ENCODE results near the gene SETD6. TPM values are rescaled to one million over a fixed set of nuclear protein-coding genes. Genes with fewer than 3 reads are reported as not detected.
A peak's percentile ranks its signal among the peaks of the same experiment; 100 is the strongest.

The SETD6 gene
- total RNA-seq, 1 donor from 2014 or later: 23.2 TPM

DNA sequence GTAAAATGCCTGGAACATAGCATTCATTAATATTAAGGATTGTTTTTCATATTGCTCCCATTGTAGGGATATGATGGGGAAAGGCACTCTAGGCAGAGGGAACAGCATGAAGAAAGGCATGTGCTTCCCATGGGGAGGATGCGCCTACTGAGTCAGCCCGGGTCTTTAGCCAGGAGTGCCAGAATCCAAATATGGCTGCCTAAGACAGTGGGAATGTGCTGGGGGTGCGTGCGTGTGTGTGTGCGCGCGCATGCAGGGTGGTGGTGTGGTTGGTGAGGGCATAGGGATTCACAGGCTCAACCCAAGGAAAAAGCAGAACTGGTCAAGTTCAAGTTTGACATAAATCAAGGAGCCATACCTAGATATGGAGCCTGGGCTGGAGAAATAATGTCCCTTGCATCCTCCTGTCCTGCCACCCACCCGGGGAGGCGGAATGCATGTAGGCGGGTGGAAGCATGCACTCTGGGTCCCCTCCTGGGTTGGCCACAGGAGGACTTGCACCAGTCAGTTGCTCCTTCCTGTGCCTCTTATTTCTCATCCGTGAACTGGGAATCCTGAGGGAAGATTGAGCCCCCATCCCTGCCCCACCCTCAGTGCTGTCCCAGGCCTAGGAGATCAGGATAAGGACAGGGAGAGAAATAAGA lies 34.0 kb upstream of the SETD6 start:
- TF ChIP-seq, protein P1, sequence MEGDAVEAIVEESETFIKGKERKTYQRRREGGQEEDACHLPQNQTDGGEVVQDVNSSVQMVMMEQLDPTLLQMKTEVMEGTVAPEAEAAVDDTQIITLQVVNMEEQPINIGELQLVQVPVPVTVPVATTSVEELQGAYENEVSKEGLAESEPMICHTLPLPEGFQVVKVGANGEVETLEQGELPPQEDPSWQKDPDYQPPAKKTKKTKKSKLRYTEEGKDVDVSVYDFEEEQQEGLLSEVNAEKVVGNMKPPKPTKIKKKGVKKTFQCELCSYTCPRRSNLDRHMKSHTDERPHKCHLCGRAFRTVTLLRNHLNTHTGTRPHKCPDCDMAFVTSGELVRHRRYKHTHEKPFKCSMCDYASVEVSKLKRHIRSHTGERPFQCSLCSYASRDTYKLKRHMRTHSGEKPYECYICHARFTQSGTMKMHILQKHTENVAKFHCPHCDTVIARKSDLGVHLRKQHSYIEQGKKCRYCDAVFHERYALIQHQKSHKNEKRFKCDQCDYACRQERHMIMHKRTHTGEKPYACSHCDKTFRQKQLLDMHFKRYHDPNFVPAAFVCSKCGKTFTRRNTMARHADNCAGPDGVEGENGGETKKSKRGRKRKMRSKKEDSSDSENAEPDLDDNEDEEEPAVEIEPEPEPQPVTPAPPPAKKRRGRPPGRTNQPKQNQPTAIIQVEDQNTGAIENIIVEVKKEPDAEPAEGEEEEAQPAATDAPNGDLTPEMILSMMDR (IDR thresholded peaks at IDR 0.05; ENCODE audit: insufficient read depth, low read length, severe bottlenecking): no peak
- DNase-seq (ENCODE audit: low read depth) (no peak), FAIRE-seq (no peak)
- H3K4me3 ChIP-seq (ENCODE audit: low read depth, low read length): no peak overlapping the region
- H3K27me3 ChIP-seq (ENCODE audit: control insufficient read depth, insufficient read depth, low read length): no peaks in the 10 kb centered on the region
- no peaks in the 10 kb centered on the region for H3K36me3 ChIP-seq (ENCODE audit: control insufficient read depth, insufficient read depth, low read length)

GRCh38 chr16:58481931-58482330 lies 33.4 kb upstream of the SETD6 start:
- DNase-seq (ENCODE audit: low read depth) (no peak), FAIRE-seq (no peak)
- H3K27me3 ChIP-seq (ENCODE audit: control insufficient read depth, insufficient read depth, low read length): no peaks in the 10 kb centered on the region
- TF ChIP-seq, protein P1 (IDR thresholded peaks at IDR 0.05; ENCODE audit: insufficient read depth, low read length, severe bottlenecking): no peak
- no peaks in the 10 kb centered on the region for H3K36me3 ChIP-seq (ENCODE audit: control insufficient read depth, insufficient read depth, low read length)
- H3K4me3 ChIP-seq (ENCODE audit: low read depth, low read length): no peak overlapping the region

- DNase-seq (ENCODE audit: low read depth) (no peak), FAIRE-seq (no peak)
- H3K4me3 ChIP-seq (ENCODE audit: low read depth, low read length): no peak overlapping the region
- TF ChIP-seq, protein P1 (IDR thresholded peaks at IDR 0.05; ENCODE audit: insufficient read depth, low read length, severe bottlenecking): no peak
- H3K27me3 ChIP-seq (ENCODE audit: control insufficient read depth, insufficient read depth, low read length): no peaks in the 10 kb centered on the region
- H3K36me3 ChIP-seq (ENCODE audit: control insufficient read depth, insufficient read depth, low read length): no peaks in the 10 kb centered on the region
Measured at GRCh38 chr16:58485184-58485887, 30.0 kb upstream of the SETD6 start.

DNA sequence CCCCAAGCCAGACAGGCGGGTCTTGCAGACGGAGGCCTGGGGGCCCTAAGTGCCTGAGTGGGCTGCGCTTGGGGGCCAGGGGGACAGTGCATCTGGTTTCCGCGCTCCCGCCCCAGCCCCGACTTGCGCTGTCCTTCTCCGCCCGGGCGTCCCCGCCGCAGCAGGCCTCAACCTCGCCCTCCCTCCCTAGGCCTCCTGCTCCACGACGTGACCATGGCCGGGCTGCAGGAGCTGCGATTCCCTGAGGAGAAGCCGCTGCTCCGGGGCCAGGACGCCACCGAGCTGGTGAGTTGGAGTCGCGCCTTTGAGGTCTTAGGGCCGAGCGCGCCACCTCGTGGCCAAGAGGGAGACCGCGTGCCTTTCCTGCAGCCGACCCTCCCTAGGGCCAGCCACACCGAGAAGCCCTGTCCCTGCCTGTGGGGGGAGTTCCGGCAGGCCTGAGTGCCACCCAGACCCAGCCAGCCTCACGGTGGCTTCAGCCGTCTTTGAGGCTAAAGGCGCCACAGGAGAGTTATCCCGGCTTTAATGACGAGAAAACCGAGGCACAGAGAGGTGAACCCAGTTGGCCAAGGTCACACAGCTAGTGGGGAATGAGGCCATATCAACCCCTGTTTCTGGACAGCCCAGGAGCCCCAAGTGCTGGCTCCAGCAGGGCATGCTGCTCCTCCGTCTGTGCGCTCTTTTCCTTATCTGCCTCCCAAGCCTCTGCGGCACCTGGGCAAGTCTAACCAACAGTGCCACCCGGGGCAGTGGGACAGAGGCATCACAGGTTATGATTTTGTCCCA lies 27.6 kb upstream of the SETD6 start:
- TF ChIP-seq, protein P1 (IDR thresholded peaks at IDR 0.05; ENCODE audit: insufficient read depth, low read length, severe bottlenecking): peak; percentile 97
- DNase-seq (ENCODE audit: low read depth) (peak; percentile 34), FAIRE-seq (no peak)
- Histone ChIP-seq H3K4me3 (ENCODE audit: low read depth, low read length) (no peak overlapping the region), H3K27me3 (ENCODE audit: control insufficient read depth, insufficient read depth, low read length) (no peaks in the 10 kb centered on the region), H3K36me3 (ENCODE audit: control insufficient read depth, insufficient read depth, low read length) (no peaks in the 10 kb centered on the region)

DNA sequence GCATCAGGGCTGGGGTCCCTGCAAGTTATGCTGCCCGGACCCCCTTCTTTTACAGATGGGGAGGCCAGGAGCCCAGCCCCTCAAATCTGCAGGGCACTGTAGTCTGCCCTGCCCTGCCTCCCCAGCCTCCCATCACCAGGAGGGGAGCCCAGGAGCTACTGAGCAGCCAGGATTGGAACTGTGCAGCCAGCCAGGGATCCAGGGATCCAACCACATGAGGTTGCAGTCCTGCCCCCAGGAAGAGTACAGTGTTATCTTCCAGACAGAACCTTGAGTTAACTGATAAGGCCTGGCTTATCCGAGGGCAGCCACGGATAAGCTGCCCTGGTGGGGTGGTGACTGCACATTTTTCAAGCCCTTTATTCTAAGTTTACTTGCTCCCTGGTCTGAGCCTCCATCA lies 26.8 kb upstream of the SETD6 start:
- DNase-seq (ENCODE audit: low read depth) (no peak), FAIRE-seq (no peak)
- Histone ChIP-seq H3K27me3 (ENCODE audit: control insufficient read depth, insufficient read depth, low read length) (no peaks in the 10 kb centered on the region), H3K36me3 (ENCODE audit: control insufficient read depth, insufficient read depth, low read length) (no peaks in the 10 kb centered on the region), H3K4me3 (ENCODE audit: low read depth, low read length) (no peak overlapping the region)
- TF ChIP-seq, protein P1 (IDR thresholded peaks at IDR 0.05; ENCODE audit: insufficient read depth, low read length, severe bottlenecking): no peak
